HG02884 (cell line): ENCODE data around the gene PCGF2.
"Not testable (repeated sequence)": the region's sequence is repeated elsewhere in the genome, so short reads cannot be mapped to it uniquely, and the experiment has no call there.

Experiments used
- ATAC-seq: cut with Tn5 transposase; IDR thresholded peaks from one replicate; pipeline ENCODE4 v1.9.1; 2021; ENCODE audit warnings: mild to moderate bottlenecking, moderate library complexity; ENCODE audit not compliant: unreplicated experiment

Gene PCGF2

GRCh38 chr17:38738007-38738662 is 10.0 kb downstream of the PCGF2 start:
- ATAC-seq: no peak

GRCh38 chr17:38735161-38735997 is 12.8 kb downstream of the PCGF2 start:
- ATAC-seq: no peak

GRCh38 chr17:38733982-38734973 is 13.9 kb downstream of the PCGF2 start:
- no peak for ATAC-seq

GRCh38 chr17:38733282-38733981 is 14.7 kb downstream of the PCGF2 start:
- ATAC-seq: no peak

- ATAC-seq: no peak
Measured at GRCh38 chr17:38732376-38733281, 15.5 kb downstream of the PCGF2 start.

- ATAC-seq: no peak
Measured at GRCh38 chr17:38731526-38732294, 16.4 kb downstream of the PCGF2 start.

- ATAC-seq: no peak
Measured at GRCh38 chr17:38730526-38731379, 17.4 kb downstream of the PCGF2 start.

- peak; percentile 70 for ATAC-seq
Measured at GRCh38 chr17:38729886-38730525, 18.1 kb downstream of the PCGF2 start, which contains the start of gene CISD3. CISD3 (plus strand) TSS chr17:38730341; CDS start chr17:38730359, 18 bp downstream.

GRCh38 chr17:38729368-38729885 is 18.7 kb downstream of the PCGF2 start:
- no peak for ATAC-seq

- ATAC-seq: no peak
Measured at GRCh38 chr17:38728290-38728831, 19.8 kb downstream of the PCGF2 start.

GRCh38 chr17:38727736-38728135 is 20.4 kb downstream of the PCGF2 start:
- no peak for ATAC-seq

- not testable (repeated sequence) for ATAC-seq
Measured at GRCh38 chr17:38726145-38726544, 22.0 kb downstream of the PCGF2 start.

GRCh38 chr17:38725066-38725465 is 23.1 kb downstream of the PCGF2 start:
- no peak for ATAC-seq

- no peak for ATAC-seq
Measured at GRCh38 chr17:38724337-38724988, 23.7 kb downstream of the PCGF2 start.

GRCh38 chr17:38721802-38722201 is 26.3 kb downstream of the PCGF2 start:
- ATAC-seq: no peak

- ATAC-seq: no peak
Measured at GRCh38 chr17:38720941-38721340, 27.2 kb downstream of the PCGF2 start.
